NK-92 treated with Interleukin-12 subunit alpha and Interleukin-12 subunit beta, amount 100 ng/mL, for 24 hours (cell line): ENCODE measurements around the gene DAW1.
"Not testable (repeated sequence)": the region's sequence is repeated elsewhere in the genome, so short reads cannot be mapped to it uniquely, and the experiment has no call there.

Source experiments
- DNase-seq: peaks from one replicate; lab custom pipeline; 2025; lab: John Stamatoyannopoulos, UW

The DAW1 gene

DNA sequence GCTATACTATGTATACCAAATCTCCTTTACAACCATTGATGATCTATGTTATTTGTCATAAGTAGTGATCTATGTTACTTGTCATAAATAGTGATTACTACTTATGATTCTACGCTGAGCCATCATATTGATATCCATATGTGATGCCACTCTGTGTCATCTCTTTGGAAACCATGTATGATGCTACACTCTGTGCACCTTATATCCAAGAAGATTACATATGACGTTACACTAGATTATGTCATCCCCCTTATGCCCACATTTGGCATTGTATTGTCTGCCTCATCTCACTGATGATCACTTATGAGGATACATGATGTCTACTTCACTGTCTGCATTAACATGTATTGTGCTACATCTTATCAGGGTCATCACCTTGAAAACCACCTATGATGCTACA is 42.9 kb downstream of the DAW1 start:
- no peak for DNase-seq

DNA sequence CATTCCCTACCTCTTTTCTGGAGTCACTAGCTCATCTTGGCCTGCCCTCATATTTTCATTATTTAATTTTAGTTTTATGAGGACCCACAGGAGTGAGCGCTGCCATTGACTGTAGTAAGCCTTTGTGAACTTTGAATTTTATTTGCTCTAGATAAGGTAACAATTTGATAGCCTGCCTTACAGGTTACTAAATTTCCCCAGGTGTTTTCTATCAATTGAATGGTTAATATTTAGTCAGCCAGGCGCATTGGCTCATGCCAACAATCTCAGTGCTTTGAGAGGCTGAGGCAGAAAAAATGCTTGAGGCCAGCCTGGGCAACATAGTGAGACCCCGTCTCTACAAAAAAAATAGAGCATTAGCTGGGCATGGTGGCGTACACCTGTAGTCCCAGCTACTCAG is 50.2 kb downstream of the DAW1 start:
- DNase-seq: no peak

DNA sequence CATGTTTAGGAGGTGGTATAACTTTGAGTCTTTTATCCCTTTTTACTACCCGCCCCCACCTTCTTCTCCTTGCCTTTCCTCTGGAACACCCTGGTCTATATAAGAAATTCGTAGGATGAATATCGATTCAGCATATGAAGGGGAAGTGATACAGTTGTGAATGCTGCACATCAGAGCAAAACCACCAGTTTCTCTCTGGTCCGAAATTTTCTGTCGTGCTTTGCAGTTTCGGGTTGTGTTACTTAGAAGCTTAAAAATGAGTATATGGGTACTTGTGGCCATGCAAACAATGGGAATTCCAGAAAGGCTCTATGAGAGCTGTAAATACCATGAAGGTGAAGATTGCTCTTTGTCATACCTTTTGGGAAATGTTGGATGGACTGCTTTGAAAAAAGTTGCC is 60.6 kb downstream of the DAW1 start:
- DNase-seq: no peak

DNA sequence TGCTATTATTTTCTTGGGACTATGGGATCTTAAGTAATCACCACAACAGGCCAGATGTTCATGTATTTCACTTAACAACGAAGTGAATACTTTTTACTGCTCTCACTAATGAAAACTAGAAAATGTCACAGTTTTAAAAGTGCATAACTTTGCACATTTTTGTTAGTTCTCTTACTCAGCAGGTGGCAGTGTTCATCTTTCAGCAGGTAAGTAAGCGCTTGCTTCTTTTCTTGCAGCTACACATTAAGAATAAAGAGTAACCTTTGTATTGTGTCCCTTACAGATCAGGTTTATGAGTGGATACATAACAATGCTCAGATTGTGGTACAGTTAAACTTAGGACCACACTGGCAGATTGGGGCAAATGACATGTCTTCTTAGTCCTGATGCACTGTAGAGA is 61.0 kb downstream of the DAW1 start:
- no peak for DNase-seq

DNA sequence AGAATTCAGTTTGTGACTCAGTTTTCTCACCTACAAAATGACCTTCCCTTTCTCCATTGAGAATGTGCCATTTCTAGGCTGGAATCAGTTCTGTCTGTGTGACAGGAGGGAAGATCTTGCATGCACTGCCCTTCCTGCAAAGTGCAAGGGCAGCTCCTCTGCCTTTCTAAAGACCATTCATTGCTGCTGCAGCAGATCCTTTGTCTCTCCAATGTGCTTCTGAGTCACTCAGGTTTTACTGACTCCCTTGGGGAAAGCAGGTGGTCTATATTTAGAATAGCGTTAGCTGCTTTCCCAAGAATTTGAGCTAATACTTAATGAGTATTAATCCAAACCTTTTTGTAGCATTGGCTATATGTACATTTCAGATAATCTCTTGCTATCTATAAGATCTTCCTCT is 62.5 kb downstream of the DAW1 start:
- no peak for DNase-seq

DNA sequence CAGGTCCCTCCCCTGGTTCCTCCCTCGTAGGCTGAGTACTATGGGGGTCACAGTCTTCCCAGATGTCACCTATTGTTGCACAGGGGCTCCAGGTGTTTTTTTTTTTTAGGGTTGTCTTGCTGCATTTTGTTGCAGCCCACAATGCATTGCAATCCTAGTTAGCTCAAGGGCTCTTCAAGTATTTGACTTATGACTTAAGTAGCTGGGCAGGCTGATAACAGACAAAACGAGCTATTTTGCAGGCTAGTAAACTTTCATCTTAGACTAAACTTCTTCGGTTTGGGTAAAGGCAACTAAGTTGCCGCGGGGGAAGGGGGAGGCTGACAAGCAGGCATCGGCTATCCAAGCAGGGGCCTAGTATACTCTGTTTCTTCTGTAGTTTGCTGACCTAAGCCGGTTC is 64.8 kb downstream of the DAW1 start:
- DNase-seq: not testable (repeated sequence)

DNA sequence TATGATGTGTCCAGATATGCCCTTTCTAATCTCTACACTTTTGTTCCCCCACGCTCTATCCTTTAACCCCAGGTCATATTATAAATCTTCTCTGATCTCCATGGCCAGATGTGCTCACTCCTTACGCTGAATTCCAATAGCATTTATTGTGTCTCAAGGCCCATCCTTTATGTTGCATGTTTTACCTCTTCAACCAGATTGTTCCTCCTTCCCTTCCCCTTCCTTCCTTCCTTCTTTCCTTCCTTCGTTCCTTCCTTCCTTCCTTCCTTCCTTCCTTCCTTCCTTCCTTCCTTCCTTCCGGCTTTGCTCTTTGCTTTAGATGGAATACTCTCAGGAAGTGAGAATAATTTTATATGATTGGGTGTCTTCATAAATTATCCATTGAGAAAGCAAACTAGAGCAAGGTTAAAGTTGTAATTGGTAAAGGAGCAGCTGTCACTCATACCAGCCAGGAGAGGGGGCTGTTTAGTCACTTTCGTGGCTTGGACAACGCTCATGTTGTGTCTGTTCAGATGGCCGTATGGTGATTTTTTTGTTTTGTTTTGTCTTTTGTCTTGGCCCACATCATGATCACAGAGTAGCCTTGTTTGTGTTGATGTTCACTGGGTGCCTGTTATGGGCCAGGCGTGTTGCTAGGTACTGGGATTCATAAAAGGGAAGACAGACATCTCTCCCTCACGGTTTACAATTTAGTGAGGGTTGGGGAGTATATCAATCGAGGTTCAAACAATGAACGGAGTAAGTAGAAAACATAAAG is 68.0 kb downstream of the DAW1 start:
- no peak for DNase-seq

DNA sequence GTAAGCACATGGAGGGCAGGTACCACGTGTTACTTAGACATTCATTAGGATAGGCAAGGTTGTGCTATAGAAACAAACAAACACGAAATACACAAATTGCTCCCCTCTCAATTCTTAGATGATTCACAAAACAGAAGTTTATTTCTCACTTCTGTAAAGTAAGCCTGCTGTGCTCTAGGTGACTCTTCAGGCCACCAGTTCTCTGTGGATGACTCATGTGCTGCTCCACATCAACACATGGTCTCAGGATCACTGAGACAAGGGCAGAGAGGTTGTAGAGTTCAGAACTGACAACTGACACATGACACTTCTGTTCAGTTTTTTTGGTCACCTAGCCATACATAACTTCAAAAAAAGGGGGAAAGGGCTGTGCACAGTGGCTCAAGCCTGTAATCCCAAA is 70.6 kb downstream of the DAW1 start:
- no peak for DNase-seq

DNA sequence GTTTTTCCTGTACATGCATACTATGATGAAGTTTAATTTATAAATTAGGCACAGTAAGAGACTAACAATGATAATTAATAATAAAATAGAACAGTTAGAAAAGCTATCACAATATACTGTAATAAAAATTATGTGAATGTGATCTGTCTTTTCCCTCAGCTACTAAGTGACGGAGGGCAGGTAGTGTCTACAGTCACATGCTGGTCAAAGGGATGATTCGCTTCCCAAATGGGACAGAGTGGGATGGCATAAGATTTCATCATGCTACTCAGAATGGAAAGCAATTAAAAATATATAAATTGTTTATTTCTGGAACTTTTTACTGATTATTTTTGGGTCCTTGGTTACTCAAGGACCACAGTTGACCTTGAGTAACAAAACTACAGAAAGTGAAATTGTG is 71.5 kb downstream of the DAW1 start:
- DNase-seq: no peak

DNA sequence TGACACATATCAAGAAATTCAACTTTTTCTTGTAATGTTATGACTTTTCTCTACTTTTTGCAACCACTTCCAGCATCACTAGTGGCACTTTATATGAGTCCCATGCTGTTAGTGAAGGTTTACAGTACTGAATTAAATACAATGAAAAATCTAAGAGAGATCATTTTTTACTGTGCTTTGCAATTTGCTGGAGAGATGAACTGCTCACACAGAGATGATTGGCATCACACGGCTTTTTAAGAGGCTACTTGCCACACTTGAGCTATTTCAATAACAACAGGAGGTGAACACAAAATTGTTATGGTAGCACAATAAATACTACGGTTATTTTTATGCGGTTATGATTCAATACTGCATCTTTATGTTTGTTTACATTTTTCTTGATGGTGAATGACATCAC is 88.9 kb downstream of the DAW1 start:
- no peak for DNase-seq

DNA sequence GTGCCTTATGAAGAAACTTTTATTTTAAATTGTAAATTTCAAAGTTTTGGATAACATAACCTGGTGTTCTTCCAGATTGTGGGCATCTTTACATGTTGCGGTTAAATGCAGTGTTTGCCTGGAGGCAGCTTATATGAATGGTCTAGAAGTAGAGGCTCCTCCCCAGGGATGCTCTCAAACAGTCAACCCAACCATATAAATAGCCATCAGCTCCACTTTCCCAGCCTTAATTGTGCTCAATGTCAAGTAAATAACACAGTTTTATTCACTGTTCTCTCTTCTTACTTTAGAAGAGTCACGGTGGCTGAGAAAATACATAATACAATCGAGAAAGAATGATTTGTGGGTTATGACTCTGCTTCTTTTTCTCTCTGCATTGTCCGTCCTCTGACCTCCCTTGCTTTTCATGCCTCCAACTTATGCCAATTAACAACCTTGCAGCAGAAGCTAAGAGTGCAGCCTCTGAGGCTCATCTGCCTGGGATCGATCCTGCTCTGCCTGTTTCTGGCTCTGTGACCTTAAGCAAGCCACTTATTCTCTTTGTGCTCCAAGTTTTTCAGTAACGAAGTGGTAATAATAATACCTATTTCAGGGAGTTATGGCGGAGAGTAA is 100.3 kb downstream of the DAW1 start:
- no peak for DNase-seq

DNA sequence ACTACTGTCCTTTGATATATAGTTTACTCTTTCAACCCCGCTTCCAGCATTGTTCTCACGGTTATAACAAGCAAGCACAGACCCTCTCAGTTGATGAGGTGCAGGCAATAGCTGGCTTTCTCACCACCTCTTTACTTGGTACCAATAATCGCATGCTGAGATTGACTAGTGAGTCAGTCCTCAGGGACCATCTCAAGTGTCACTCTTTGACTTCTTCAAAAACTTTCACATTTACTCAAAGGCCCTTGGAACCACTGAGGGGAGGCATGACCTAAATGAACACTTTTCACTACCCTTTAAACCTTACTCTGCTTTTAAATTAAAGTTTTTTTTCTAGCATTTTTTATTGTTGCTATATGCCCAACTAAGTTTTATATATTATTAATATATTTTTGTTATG is 101.8 kb downstream of the DAW1 start:
- no peak for DNase-seq
